ENCODE results near the gene CABCOCO1. TPM values are rescaled to one million over a fixed set of nuclear protein-coding genes. Genes with fewer than 3 reads are reported as not detected.

Gene CABCOCO1
- total RNA-seq, 8 experiments from 2014 or later: 0.63 to 12.5 (median 1.3) TPM

DNA sequence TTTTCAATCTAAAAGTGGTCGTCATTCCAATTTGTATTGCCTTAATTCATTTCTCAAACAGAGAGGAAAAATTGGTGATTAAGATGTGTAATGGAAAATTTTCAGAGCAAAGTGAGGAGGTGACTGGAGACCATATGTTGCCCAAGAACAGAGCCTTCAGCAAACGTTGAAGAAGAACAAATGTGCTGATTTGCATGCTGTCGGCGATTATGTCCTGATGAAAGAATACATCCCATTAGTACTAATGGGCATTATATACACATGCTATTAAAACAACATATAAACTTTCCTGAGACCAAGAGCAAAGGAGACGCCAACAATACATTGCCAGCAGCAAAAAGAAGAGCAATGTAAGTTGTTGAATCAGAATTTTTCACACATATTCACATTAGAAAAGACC lies 138.8 kb downstream of the CABCOCO1 start:
- in situ Hi-C loops (cut with MboI; ENCODE audit: low pct_unique_long_range_greater_than_20kb in 2 of 9, low sequenced_read_pairs in 9 of 9, unreplicated experiment in 9 of 9): no loop called here
- ATAC-seq (replicated peaks in 6 of 8): peak in 1 of 8 experiments; percentile 57
- H3K4me1 ChIP-seq (replicated peaks in 1 of 2): peaks cover 0 to 5% of the 10 kb centered on the region in 2 donors

DNA sequence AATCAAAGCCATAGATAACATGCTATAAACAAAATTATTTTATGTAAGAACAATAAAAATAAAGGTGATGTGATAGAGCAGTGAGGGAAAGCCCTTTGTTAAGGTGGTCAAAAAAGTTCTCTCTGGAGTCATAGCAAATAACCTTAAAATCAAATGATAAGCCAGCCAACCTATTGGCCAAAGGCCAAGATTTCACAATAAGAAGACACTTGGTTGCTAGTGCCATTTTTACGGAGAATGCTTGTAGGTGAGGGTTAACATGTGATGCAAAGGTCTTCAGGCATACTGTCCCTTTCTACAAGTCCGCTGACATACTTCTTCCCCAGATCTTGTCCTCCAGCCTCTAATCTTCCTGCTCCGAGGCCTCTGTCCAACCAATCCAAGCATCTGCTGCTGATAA lies 140.5 kb downstream of the CABCOCO1 start:
- 70 to 100% (median 90%) methylated on average over 2 to 3 of the region's 3 CpGs; no CpG with 5 or more reads in 2 of the 10 experiments for WGBS, 10 experiments
- in situ Hi-C loops (cut with MboI; ENCODE audit: low pct_unique_long_range_greater_than_20kb in 2 of 9, low sequenced_read_pairs in 9 of 9, unreplicated experiment in 9 of 9): no loop called here
- Histone ChIP-seq H3K4me3 (no peak overlapping the region), H3K4me1 (replicated peaks in 1 of 2) (no peaks in the 10 kb centered on the region), H3K27ac (no peak overlapping the region)
- ATAC-seq (replicated peaks in 6 of 8): no peak

More for the DNA sequence above, 138.8 kb downstream of the CABCOCO1 start:
- WGBS, 10 experiments: 3 to 89% (median 76%) methylated on average over 1 to 5 of the region's 5 CpGs
- H3K4me3 ChIP-seq: no peak overlapping the region
- H3K27ac ChIP-seq: no peak overlapping the region

GRCh38 chr10:61804414-61804813 lies 141.7 kb downstream of the CABCOCO1 start:
- in situ Hi-C loops (cut with MboI; ENCODE audit: low pct_unique_long_range_greater_than_20kb in 2 of 9, low sequenced_read_pairs in 9 of 9, unreplicated experiment in 9 of 9): no loop called here
- 20 to 100% (median 65%) methylated on average over 1 of the region's 1 CpG; no CpG with 5 or more reads in 4 of the 10 experiments for WGBS, 10 experiments
- no peak overlapping the region for H3K27ac ChIP-seq
- no peak overlapping the region for H3K4me3 ChIP-seq
- H3K4me1 ChIP-seq (replicated peaks in 1 of 2): no peaks in the 10 kb centered on the region
- ATAC-seq (replicated peaks in 6 of 8): no peak

- WGBS, 10 experiments: 67 to 100% (median 93%) methylated on average over 1 to 2 of the region's 3 CpGs; no CpG with 5 or more reads in 7 of the 10 experiments
- in situ Hi-C loops (cut with MboI; ENCODE audit: low pct_unique_long_range_greater_than_20kb in 2 of 9, low sequenced_read_pairs in 9 of 9, unreplicated experiment in 9 of 9): no loop called here
- ATAC-seq (replicated peaks in 6 of 8): no peak
- Histone ChIP-seq H3K27ac (no peak overlapping the region), H3K4me3 (no peak overlapping the region), H3K4me1 (replicated peaks in 1 of 2) (no peaks in the 10 kb centered on the region)
These were observed 142.4 kb downstream of the CABCOCO1 start for GRCh38 chr10:61805091-61805490.

GRCh38 chr10:61810263-61810662 lies 147.5 kb downstream of the CABCOCO1 start:
- no peak overlapping the region for H3K4me3 ChIP-seq
- WGBS, 10 experiments: 86 to 100% (median 100%) methylated on average over 1 to 2 of the region's 2 CpGs; no CpG with 5 or more reads in 1 of the 10 experiments
- no peak overlapping the region for H3K27ac ChIP-seq
- in situ Hi-C loops (cut with MboI; ENCODE audit: low pct_unique_long_range_greater_than_20kb in 2 of 9, low sequenced_read_pairs in 9 of 9, unreplicated experiment in 9 of 9): no loop called here
- H3K4me1 ChIP-seq (replicated peaks in 1 of 2): no peaks in the 10 kb centered on the region
- no peak for ATAC-seq (replicated peaks in 6 of 8)

DNA sequence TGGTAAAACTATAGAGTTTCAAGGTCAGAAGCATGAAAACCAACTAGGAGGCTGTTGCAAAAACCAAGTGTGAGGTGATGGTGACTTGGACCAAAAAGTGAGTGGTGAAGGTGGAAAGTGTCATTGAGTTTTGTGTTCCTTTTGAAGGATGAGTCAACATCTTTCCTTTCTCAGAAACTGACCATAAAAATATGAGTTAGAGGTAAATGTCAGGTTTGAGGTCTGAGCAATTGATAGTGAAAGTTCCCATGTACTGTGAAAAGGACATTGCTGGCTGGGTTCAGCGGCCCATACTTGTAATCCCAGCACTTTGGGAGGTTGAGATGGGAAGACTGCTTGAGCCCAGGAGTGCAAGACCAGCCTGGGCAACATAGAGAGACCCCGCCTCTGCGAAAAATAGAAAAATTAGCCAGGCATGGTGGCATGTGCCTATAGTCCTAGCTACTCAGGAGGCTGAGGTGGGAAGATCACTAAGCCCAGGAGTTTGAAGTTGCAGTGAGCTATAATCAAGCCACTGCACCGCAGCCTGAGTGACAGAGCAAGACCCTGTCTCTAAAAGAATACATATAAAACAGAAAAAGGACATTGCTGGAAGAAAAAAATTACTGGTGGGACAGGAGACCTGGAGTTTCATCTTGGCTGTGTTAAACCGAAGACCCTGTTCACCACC lies 149.5 kb downstream of the CABCOCO1 start:
- whole genome bisulfite sequencing, 10 experiments: 80 to 100% (median 98%) methylated on average over 1 to 5 of the region's 5 CpGs; no CpG with 5 or more reads in 1 of the 10 experiments
- Histone ChIP-seq H3K4me3 (no peak overlapping the region), H3K27ac (no peak overlapping the region), H3K4me1 (replicated peaks in 1 of 2) (no peaks in the 10 kb centered on the region)
- no peak for ATAC-seq (replicated peaks in 6 of 8)
- in situ Hi-C loops (cut with MboI; ENCODE audit: low pct_unique_long_range_greater_than_20kb in 2 of 9, low sequenced_read_pairs in 9 of 9, unreplicated experiment in 9 of 9): no loop called here

GRCh38 chr10:61812920-61813319 lies 150.2 kb downstream of the CABCOCO1 start:
- 49 to 92% (median 73%) methylated on average over 1 to 3 of the region's 3 CpGs; no CpG with 5 or more reads in 1 of the 10 experiments for WGBS, 10 experiments
- ATAC-seq (replicated peaks in 6 of 8): no peak
- in situ Hi-C loops (cut with MboI; ENCODE audit: low pct_unique_long_range_greater_than_20kb in 2 of 9, low sequenced_read_pairs in 9 of 9, unreplicated experiment in 9 of 9): no loop called here
- no peak overlapping the region for H3K27ac ChIP-seq
- no peak overlapping the region for H3K4me3 ChIP-seq
- H3K4me1 ChIP-seq (replicated peaks in 1 of 2): no peaks in the 10 kb centered on the region

DNA sequence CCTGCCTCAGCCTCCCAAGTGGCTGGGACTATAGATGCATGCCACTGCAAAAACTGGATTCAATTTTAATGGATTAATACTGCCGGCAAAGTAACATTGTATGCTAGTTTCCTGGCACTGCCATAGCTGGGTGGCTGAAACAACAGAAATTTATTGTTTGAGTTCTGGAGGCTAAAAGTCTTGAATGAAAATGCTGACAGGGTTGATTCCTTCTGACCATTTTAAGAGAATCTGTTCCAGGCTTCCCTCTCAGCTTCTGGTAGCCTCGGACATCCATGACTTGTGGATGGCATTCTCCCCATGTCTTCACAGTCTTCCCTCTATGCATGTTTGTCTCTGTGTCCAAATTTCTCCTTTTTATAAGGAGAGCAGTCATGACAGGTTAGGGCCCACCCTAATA lies 151.4 kb downstream of the CABCOCO1 start:
- no peak overlapping the region for H3K4me3 ChIP-seq
- no peaks in the 10 kb centered on the region for H3K4me1 ChIP-seq (replicated peaks in 1 of 2)
- in situ Hi-C loops (cut with MboI; ENCODE audit: low pct_unique_long_range_greater_than_20kb in 2 of 9, low sequenced_read_pairs in 9 of 9, unreplicated experiment in 9 of 9): no loop called here
- ATAC-seq (replicated peaks in 6 of 8): no peak
- H3K27ac ChIP-seq: no peak overlapping the region
- WGBS, 10 experiments: 17 to 100% (median 58%) methylated on average over 1 to 2 of the region's 2 CpGs; no CpG with 5 or more reads in 4 of the 10 experiments

GRCh38 chr10:61815496-61815895 lies 152.8 kb downstream of the CABCOCO1 start:
- in situ Hi-C loops (cut with MboI; ENCODE audit: low pct_unique_long_range_greater_than_20kb in 2 of 9, low sequenced_read_pairs in 9 of 9, unreplicated experiment in 9 of 9): no loop called here
- no peak for ATAC-seq (replicated peaks in 6 of 8)
- Histone ChIP-seq H3K27ac (no peak overlapping the region), H3K4me3 (no peak overlapping the region), H3K4me1 (replicated peaks in 1 of 2) (no peaks in the 10 kb centered on the region)

Other genes starting within 250 kb of the CABCOCO1 start
- 1 to 10 TPM in 2 of 8 experiments, under 1 TPM in 6; 0.04 to 1.8 (median 0.48) TPM for gene TMEM26, start 209.5 kb upstream of the CABCOCO1 start, total RNA-seq
- gene ARID5B, start 238.8 kb downstream of the CABCOCO1 start, total RNA-seq: 10 to 100 TPM in 6 of 8 experiments, 1 to 10 TPM in 2; 5.7 to 53.4 (median 14.7) TPM